Stomach (tissue), 4 donors: Measurements from ENCODE around the gene ACOT9.

Experiments
- POLR2A ChIP-seq, 4 donors: fragments of 450-650 bp; IDR thresholded peaks; one replicate each; pipeline ENCODE4 v1.6.1; 2016; ENCODE audit warnings: antibody characterized with exemption in 4 of 4, control low read depth in 2 of 4, mild to moderate bottlenecking in 1 of 4, moderate library complexity in 1 of 4
- POLR2AphosphoS5 ChIP-seq, 3 donors: sonication (generic); formaldehyde crosslinking; IDR thresholded peaks; one replicate each; pipeline ENCODE4 v1.6.1; 2016; ENCODE audit warnings: antibody characterized with exemption in 3 of 3
- TF ChIP-seq, protein P1 (sequence below), 7 experiments: fragments of 450-650 bp in 4 of 7; fragments of 200-600 bp in 3 of 7; sonication (generic) in 3 of 7; IDR thresholded peaks; one replicate each; pipeline ENCODE4 v1.5.1; 2016 to 2019; ENCODE audit warnings: antibody characterized with exemption in 7 of 7, control low read depth in 2 of 7, mild to moderate bottlenecking in 1 of 7

DNA sequence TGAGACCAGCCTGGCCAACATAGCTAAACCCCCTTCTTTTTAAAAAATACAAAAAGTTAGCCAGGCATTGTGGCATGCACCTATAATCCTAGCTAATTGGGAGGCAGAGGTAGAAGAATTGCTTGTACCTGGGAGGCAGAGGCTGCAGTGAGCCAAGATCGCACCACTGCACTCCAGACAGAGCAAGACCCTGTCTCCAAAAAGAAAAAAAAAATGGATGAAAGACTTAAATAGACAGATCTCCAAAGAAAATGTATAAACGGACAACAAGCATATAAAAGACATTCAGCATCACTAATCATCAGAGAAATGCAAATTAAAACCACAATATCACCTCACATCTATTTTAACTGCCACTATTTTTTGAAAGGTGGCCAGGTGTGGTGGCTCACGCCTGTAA is 33.3 kb upstream of the ACOT9 start:
- TF ChIP-seq, protein P1, sequence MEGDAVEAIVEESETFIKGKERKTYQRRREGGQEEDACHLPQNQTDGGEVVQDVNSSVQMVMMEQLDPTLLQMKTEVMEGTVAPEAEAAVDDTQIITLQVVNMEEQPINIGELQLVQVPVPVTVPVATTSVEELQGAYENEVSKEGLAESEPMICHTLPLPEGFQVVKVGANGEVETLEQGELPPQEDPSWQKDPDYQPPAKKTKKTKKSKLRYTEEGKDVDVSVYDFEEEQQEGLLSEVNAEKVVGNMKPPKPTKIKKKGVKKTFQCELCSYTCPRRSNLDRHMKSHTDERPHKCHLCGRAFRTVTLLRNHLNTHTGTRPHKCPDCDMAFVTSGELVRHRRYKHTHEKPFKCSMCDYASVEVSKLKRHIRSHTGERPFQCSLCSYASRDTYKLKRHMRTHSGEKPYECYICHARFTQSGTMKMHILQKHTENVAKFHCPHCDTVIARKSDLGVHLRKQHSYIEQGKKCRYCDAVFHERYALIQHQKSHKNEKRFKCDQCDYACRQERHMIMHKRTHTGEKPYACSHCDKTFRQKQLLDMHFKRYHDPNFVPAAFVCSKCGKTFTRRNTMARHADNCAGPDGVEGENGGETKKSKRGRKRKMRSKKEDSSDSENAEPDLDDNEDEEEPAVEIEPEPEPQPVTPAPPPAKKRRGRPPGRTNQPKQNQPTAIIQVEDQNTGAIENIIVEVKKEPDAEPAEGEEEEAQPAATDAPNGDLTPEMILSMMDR (IDR thresholded peaks at IDR 0.05): no peak
- TF ChIP-seq POLR2A (IDR thresholded peaks at IDR 0.05) (no peak), POLR2AphosphoS5 (IDR thresholded peaks at IDR 0.05) (no peak)
